HFFc6 (cell line): ENCODE results near the gene NDUFV3. TPM values are rescaled to one million over a fixed set of nuclear protein-coding genes. Genes with fewer than 3 reads are reported as not detected.
"Not testable (repeated sequence)": the region's sequence is repeated elsewhere in the genome, so short reads cannot be mapped to it uniquely, and the experiment has no call there.

Source experiments
- DNase-seq: peaks from one replicate; pipeline ENCODE4 v3.0.0-alpha.2; 2018
- H3K27ac Mint-ChIP-seq: 2 replicates; pipeline ENCODE4 v1.8.0; 2020; ENCODE audit warnings: mild to moderate bottlenecking, mixed read lengths
- H3K27me3 Mint-ChIP-seq: 2 replicates; pipeline ENCODE4 v1.8.0; 2021; ENCODE audit warnings: mild to moderate bottlenecking, moderate library complexity, mixed read lengths; ENCODE audit not compliant: insufficient read depth
- H3K36me3 Mint-ChIP-seq: 2 replicates; pipeline ENCODE4 v1.8.0; 2021; ENCODE audit warnings: low read depth, mixed read lengths
- H3K4me1 Mint-ChIP-seq: 2 replicates; pipeline ENCODE4 v1.8.0; 2020; ENCODE audit warnings: low read depth, mixed read lengths
- H3K4me3 Mint-ChIP-seq: 2 replicates; pipeline ENCODE4 v1.8.0; 2020; ENCODE audit warnings: mild to moderate bottlenecking, moderate library complexity, mixed read lengths
- H3K9me3 Mint-ChIP-seq: 2 replicates; pipeline ENCODE4 v1.8.0; 2020; ENCODE audit warnings: mild to moderate bottlenecking, mixed read lengths
- total RNA-seq, 6 experiments: library from RNA; stranded (reverse); fragmentation: NEBNext Ultra II Directional; extraction: Animal tissue kit (Norgen Biotek cat#: 25700); gene quantifications; 2 replicates in 1 of 6; 3 replicates in 5 of 6; pipeline ENCODE4 v1.2.3, GENCODE V29; 2021
- TF ChIP-seq, protein P1 (sequence below): fragments of 200-600 bp; sonication (generic); IDR thresholded peaks from 2 replicates; pipeline ENCODE4 v1.5.0; 2021; ENCODE audit warnings: antibody characterized with exemption, mild to moderate bottlenecking

Gene NDUFV3
- total RNA-seq, 6 experiments from 2014 or later = 54.3 to 63.0 (median 57.0) TPM

DNA sequence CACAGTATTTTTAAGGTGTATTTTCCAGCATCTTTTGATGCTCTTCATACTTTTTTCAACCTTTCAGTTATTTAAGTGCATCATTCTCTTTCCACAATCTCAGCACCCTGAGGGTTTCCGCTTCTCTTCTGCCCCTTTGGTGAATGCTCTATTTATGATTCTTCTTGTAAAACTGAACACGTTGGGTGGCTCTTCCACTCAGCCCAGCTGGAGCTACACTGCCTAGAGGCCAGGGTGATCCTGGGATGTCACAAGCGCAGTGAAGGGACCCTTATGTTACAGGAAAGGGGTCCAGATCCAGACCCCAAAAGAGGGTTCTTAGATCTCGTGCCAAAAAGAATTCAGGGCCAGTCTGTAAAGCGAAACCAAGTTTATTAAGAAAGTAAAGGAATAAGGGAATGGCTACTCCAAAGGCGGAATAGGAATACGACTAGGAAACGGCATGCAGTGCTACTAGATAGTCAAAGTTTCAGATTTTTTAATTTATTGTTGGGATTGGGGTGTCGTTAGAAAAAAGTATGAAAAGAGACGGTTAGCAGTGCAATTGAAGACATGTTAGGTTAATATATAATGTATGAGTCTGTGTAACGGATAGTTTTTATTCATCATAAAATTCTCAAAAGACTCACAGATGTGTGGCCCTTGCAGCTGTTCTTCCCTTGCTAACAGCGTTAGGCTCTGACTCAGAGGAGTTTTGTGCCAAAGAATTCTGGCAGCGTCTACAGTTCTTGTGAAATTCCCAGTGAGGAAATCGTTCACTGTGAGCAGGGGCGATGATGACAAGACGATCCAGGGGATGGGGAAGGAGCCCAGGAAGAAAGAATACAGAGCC lies 46.7 kb downstream of the NDUFV3 start:
- H3K9me3 Mint-ChIP-seq = no peaks in the 10 kb centered on the region
- no peaks in the 10 kb centered on the region for H3K36me3 Mint-ChIP-seq
- peaks cover 8% of the 10 kb centered on the region for H3K27me3 Mint-ChIP-seq
- peak overlapping the region; percentile 61 for H3K27ac Mint-ChIP-seq
- TF ChIP-seq, protein P1, sequence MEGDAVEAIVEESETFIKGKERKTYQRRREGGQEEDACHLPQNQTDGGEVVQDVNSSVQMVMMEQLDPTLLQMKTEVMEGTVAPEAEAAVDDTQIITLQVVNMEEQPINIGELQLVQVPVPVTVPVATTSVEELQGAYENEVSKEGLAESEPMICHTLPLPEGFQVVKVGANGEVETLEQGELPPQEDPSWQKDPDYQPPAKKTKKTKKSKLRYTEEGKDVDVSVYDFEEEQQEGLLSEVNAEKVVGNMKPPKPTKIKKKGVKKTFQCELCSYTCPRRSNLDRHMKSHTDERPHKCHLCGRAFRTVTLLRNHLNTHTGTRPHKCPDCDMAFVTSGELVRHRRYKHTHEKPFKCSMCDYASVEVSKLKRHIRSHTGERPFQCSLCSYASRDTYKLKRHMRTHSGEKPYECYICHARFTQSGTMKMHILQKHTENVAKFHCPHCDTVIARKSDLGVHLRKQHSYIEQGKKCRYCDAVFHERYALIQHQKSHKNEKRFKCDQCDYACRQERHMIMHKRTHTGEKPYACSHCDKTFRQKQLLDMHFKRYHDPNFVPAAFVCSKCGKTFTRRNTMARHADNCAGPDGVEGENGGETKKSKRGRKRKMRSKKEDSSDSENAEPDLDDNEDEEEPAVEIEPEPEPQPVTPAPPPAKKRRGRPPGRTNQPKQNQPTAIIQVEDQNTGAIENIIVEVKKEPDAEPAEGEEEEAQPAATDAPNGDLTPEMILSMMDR = no peak
- peak overlapping the region; percentile 75 for H3K4me3 Mint-ChIP-seq
- peaks cover 13% of the 10 kb centered on the region for H3K4me1 Mint-ChIP-seq
- peak; percentile 93 for DNase-seq

DNA sequence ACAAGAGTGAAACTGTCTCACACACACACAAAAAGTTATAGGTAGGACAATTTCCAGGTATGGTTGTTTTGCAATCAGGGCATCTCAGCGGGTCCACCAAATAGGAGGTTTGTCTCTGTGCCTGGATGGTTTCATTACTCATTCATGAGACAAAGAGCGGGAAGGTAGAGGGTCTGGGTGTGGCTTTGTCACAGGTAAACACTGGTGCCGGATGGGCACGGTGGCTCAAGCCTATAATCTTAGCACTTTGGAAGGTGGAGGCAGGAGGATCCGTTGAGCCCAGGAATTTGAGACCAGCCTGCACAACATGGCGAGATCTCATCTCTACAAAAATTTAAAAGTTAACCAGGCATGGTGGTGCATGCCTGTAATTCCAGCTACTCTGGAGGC lies 48.6 kb downstream of the NDUFV3 start:
- Mint-ChIP-seq H3K27ac (no peak overlapping the region), H3K27me3 (peaks cover 13% of the 10 kb centered on the region), H3K4me3 (no peak overlapping the region), H3K9me3 (no peaks in the 10 kb centered on the region), H3K4me1 (peaks cover 13% of the 10 kb centered on the region), H3K36me3 (no peaks in the 10 kb centered on the region)
- TF ChIP-seq, protein P1 = no peak
- DNase-seq = no peak

DNA sequence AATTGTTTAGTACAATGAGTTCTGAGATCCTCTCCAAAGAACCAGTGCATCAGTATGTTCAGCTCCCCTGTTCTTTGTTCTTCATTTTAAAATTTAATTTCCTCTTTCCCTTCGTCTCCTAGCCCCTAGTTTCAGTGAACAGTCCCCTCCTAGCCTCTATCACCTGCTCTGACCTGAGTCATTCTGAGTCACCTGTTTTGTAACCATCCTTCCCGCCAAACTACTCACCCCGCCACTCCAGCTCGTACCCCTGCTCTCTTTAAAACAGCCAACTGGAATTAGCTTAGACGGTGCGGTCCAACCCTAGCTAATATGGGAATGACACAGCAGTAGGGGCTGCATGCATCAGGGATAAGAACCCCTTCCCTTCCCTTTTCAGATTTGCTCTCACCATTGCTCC lies 49.1 kb downstream of the NDUFV3 start:
- H3K27me3 Mint-ChIP-seq = peaks cover 17% of the 10 kb centered on the region
- H3K4me1 Mint-ChIP-seq = peaks cover 13% of the 10 kb centered on the region
- no peak for DNase-seq
- H3K27ac Mint-ChIP-seq = no peak overlapping the region
- no peaks in the 10 kb centered on the region for H3K36me3 Mint-ChIP-seq
- no peaks in the 10 kb centered on the region for H3K9me3 Mint-ChIP-seq
- TF ChIP-seq, protein P1 = no peak
- no peak overlapping the region for H3K4me3 Mint-ChIP-seq

DNA sequence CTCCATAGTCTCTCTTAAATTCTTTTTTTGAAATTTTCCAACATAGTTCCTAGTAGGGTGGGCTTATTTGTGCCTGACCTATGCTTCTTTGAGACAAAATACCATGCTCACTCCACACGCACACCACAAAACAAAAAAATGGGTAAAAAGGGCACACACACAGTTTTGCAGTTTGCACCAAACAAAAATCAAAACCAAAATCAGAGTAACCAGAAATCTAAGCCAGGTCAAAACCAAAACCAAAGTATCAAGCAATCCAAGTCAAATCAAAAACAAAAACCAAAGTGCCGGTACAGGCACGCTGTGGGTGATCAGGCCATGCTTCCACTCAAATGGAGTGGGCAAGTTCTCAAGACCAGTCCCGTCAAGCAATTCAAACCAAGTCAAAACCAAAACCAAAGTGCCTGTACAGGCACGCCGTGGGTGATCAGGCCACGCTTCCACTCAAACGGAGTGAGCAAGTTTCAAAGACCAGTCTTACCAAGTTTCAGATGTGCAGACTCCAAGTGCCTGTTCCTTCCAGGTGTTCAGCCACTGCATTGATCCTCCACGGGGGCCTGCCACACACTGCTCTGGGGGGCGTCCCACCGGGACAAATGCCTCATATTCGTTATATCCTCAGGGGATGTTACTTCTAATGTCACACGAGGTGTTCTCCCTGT lies 56.1 kb downstream of the NDUFV3 start:
- H3K27ac Mint-ChIP-seq, H3K27me3 Mint-ChIP-seq, DNase-seq, H3K36me3 Mint-ChIP-seq, H3K4me3 Mint-ChIP-seq, H3K4me1 Mint-ChIP-seq, H3K9me3 Mint-ChIP-seq: not testable (repeated sequence)

DNA sequence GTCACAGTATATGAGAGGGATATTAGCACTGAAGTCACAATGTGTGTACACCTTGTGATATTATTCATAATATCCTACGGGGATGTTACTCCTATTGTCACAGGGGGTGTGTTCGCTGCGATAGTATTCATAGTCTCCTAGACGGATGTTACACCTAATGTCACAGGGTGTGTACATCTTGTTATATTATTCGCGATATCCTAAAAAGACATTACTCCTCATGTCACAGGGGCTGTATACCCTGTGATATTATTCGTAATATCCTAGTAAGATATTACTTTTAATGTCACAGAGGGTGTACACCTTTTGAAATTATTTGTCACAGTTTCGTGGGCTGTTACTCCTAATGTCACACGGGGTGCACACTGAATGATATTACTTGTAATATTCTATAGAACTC lies 58.1 kb downstream of the NDUFV3 start:
- H3K4me3 Mint-ChIP-seq, H3K36me3 Mint-ChIP-seq, H3K9me3 Mint-ChIP-seq, H3K4me1 Mint-ChIP-seq, H3K27ac Mint-ChIP-seq, DNase-seq: not testable (repeated sequence)
- H3K27me3 Mint-ChIP-seq = peaks cover 11% of the 10 kb centered on the region

DNA sequence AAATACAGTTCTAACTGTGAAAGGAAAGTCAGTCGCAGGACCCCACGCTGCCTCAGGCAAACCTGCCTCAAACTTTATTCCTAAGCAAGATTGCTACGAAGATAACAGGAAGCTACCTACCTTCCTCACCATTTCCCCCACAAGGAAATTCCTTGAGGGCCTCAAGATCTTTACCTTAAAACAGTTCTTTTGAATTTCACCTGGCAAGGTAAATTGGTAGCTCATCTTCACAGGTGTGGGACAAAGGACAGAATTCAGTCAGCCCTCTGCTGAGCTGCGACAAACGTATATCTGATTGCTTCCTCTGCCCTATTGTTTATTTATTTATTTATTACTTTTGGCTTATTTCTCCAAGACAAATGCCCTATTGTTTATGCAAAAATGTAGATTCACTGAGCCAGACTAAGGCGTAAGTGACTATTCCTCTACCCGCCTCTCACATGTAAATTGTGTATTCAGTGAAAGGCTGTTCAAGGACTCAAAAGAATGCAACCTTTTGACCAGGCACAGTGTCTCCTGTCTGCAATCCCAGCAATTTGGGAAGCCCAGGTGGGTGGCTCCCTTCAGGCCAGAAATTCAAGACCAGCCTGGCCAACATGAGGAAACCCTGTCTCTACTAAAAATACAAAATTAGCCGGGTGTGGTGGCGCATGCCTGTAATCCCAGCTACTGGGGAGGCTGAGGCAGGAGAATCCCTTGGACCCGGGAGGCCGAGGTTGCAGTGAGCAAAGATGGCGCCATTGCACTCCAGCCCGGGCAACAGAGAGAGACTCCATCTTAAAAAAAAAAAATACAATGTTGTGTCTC lies 63.9 kb downstream of the NDUFV3 start:
- H3K27me3 Mint-ChIP-seq = peaks cover 8% of the 10 kb centered on the region
- H3K27ac Mint-ChIP-seq = no peak overlapping the region
- DNase-seq = no peak
- H3K4me3 Mint-ChIP-seq = no peak overlapping the region
- no peaks in the 10 kb centered on the region for H3K9me3 Mint-ChIP-seq
- H3K36me3 Mint-ChIP-seq = no peaks in the 10 kb centered on the region
- TF ChIP-seq, protein P1 = no peak
- H3K4me1 Mint-ChIP-seq = no peaks in the 10 kb centered on the region

DNA sequence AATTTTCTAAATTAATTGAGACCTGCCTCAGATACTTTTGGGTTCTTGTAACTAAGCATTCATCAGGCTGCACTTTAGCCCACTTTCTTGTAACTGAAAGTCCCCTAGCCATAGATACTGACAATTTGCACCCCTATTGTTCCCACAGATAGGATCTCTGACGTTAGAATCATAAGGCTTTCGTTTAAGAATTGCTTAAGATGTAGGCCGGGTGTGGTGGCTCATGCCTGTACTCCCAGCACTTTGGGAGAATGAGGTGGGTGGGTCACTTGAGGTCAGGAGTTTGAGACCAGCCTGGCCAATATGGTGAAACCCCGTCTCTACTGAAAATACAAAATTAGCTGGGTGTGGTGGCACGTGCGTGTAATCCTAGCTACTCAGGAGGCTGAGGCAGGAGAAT lies 65.0 kb downstream of the NDUFV3 start:
- H3K9me3 Mint-ChIP-seq, DNase-seq, H3K27me3 Mint-ChIP-seq, H3K36me3 Mint-ChIP-seq, H3K4me3 Mint-ChIP-seq, H3K27ac Mint-ChIP-seq, H3K4me1 Mint-ChIP-seq: not testable (repeated sequence)
